Osteoblast (primary cell): ENCODE results near the gene AGBL4. TPM values are rescaled to one million over a fixed set of nuclear protein-coding genes. Genes with fewer than 3 reads are reported as not detected.

Experiments used
- DNase-seq: peaks from one replicate; pipeline ENCODE4 v3.0.0; 2011; ENCODE audit warnings: low spot score, mixed read lengths; ENCODE audit not compliant: insufficient read length; ENCODE audit errors: missing footprints
- H2AFZ ChIP-seq: 2 replicates; pipeline ENCODE4 v1.6.0; 2011; ENCODE audit warnings: mild to moderate bottlenecking, low read length
- H3K27ac ChIP-seq: 2 replicates; pipeline ENCODE4 v1.5.1; 2011; ENCODE audit warnings: mild to moderate bottlenecking, low read depth, low read length, moderate library complexity
- H3K27me3 ChIP-seq: 2 replicates; pipeline ENCODE4 v1.6.0; 2012; ENCODE audit warnings: mild to moderate bottlenecking, control low read depth, inconsistent platforms, low read length, moderate library complexity; ENCODE audit not compliant: insufficient read depth
- H3K36me3 ChIP-seq: 2 replicates; pipeline ENCODE4 v1.5.1; 2011; ENCODE audit warnings: mild to moderate bottlenecking, low read length, control low read depth, moderate library complexity; ENCODE audit not compliant: insufficient read depth
- H3K4me1 ChIP-seq: 2 replicates; pipeline ENCODE4 v1.5.1; 2011; ENCODE audit warnings: mild to moderate bottlenecking, low read length, control low read depth, moderate library complexity; ENCODE audit not compliant: insufficient read depth
- H3K4me2 ChIP-seq: 2 replicates; pipeline ENCODE4 v1.6.0; 2011; ENCODE audit warnings: mild to moderate bottlenecking, low read length; ENCODE audit not compliant: insufficient read depth
- H3K4me3 ChIP-seq: fragments of 200-600 bp; sonication (generic); 3 replicates; pipeline ENCODE4 v1.5.1; 2012; ENCODE audit warnings: mild to moderate bottlenecking, low read length, inconsistent platforms; ENCODE audit not compliant: insufficient read depth
- H3K79me2 ChIP-seq: 2 replicates; pipeline ENCODE4 v1.6.0; 2012; ENCODE audit warnings: mild to moderate bottlenecking, low read length, control low read depth, inconsistent platforms; ENCODE audit not compliant: insufficient read depth
- H3K9me3 ChIP-seq: 2 replicates; pipeline ENCODE4 v1.5.1; 2011; ENCODE audit warnings: low read depth, low read length, control low read depth
- H4K20me1 ChIP-seq: 2 replicates; pipeline ENCODE4 v1.6.0; 2012; ENCODE audit warnings: mild to moderate bottlenecking, low read length, control low read depth; ENCODE audit not compliant: insufficient read depth
- CTCF ChIP-seq: IDR thresholded peaks from 2 replicates; pipeline ENCODE4 v1.5.1; 2011; ENCODE audit warnings: mild to moderate bottlenecking, low read depth, low read length, moderate library complexity; ENCODE audit errors: extremely low read depth
- total RNA-seq: library from RNA; depleted of rRNA; stranded (reverse); fragments of >200 nt; gene quantifications from 2 replicates; pipeline ENCODE4 v1.2.3, GENCODE V29; 2012

The AGBL4 gene
- total RNA-seq, 1 donor: not detected

- Histone ChIP-seq H3K27ac (no peak overlapping the region), H3K36me3 (no peaks in the 10 kb centered on the region), H4K20me1 (no peaks in the 10 kb centered on the region), H3K4me2 (no peak overlapping the region), H3K27me3 (no peaks in the 10 kb centered on the region), H3K4me3 (no peak overlapping the region), H3K79me2 (no peaks in the 10 kb centered on the region), H2AFZ (no peak overlapping the region), H3K9me3 (no peaks in the 10 kb centered on the region), H3K4me1 (no peaks in the 10 kb centered on the region)
- no peak for TF ChIP-seq CTCF
- DNase-seq: no peak
Measured at GRCh38 chr1:48506870-48507269, 1516.9 kb downstream of the AGBL4 start.

- H3K36me3 ChIP-seq: no peaks in the 10 kb centered on the region
- no peak for DNase-seq
- H3K27ac ChIP-seq: no peak overlapping the region
- no peaks in the 10 kb centered on the region for H4K20me1 ChIP-seq
- H3K4me3 ChIP-seq: no peak overlapping the region
- no peaks in the 10 kb centered on the region for H3K79me2 ChIP-seq
- peaks cover 4% of the 10 kb centered on the region for H3K4me1 ChIP-seq
- TF ChIP-seq CTCF: no peak
- H3K9me3 ChIP-seq: no peaks in the 10 kb centered on the region
- H2AFZ ChIP-seq: no peak overlapping the region
- H3K27me3 ChIP-seq: no peaks in the 10 kb centered on the region
- no peak overlapping the region for H3K4me2 ChIP-seq
Measured at GRCh38 chr1:48500541-48501450, 1523.0 kb downstream of the AGBL4 start.

GRCh38 chr1:48499211-48499735, 1524.5 kb downstream of the AGBL4 start:
- H4K20me1 ChIP-seq: no peaks in the 10 kb centered on the region
- H3K4me3 ChIP-seq: no peak overlapping the region
- H3K79me2 ChIP-seq: no peaks in the 10 kb centered on the region
- no peak overlapping the region for H3K27ac ChIP-seq
- H3K36me3 ChIP-seq: no peaks in the 10 kb centered on the region
- no peak for DNase-seq
- TF ChIP-seq CTCF: no peak
- H3K4me1 ChIP-seq: peaks cover 14% of the 10 kb centered on the region
- H3K4me2 ChIP-seq: no peak overlapping the region
- no peaks in the 10 kb centered on the region for H3K9me3 ChIP-seq
- H3K27me3 ChIP-seq: no peaks in the 10 kb centered on the region
- H2AFZ ChIP-seq: no peak overlapping the region

GRCh38 chr1:48498096-48498791, 1525.5 kb downstream of the AGBL4 start:
- DNase-seq: peak; percentile 85
- H4K20me1 ChIP-seq: no peaks in the 10 kb centered on the region
- peak overlapping the region; percentile 37 for H2AFZ ChIP-seq
- no peak overlapping the region for H3K27ac ChIP-seq
- H3K9me3 ChIP-seq: no peaks in the 10 kb centered on the region
- peaks cover 22% of the 10 kb centered on the region for H3K4me1 ChIP-seq
- H3K4me3 ChIP-seq: no peak overlapping the region
- H3K27me3 ChIP-seq: no peaks in the 10 kb centered on the region
- peak overlapping the region; percentile 46 for H3K4me2 ChIP-seq
- TF ChIP-seq CTCF: peak; percentile 97
- no peaks in the 10 kb centered on the region for H3K36me3 ChIP-seq
- no peaks in the 10 kb centered on the region for H3K79me2 ChIP-seq
